ENCODE data around the gene FAM181A. TPM values are rescaled to one million over a fixed set of nuclear protein-coding genes. Genes with fewer than 3 reads are reported as not detected.

Gene FAM181A
- total RNA-seq, 1 experiment from 2014 or later: not detected

GRCh38 chr14:93955850-93956481, 28.8 kb downstream of the FAM181A start:
- H3K4me2 ChIP-seq: no peak overlapping the region
- no TSS peak for BruUV-seq (replicated peaks)
- no peaks in the 10 kb centered on the region for H3K9me3 ChIP-seq (ENCODE audit: insufficient read depth, low read depth)
- H4K20me1 ChIP-seq (ENCODE audit: insufficient read depth): no peaks in the 10 kb centered on the region
- POLR2A ChIA-PET (ENCODE audit: unreplicated experiment): no interaction called here
- peaks cover 15% of the 10 kb centered on the region; the same call in 1 of the 2 replicates for H3F3A ChIP-seq (ENCODE audit: insufficient read depth, low read depth)
- TF ChIP-seq CTCF (conservative IDR thresholded peaks at IDR 0.05): no peak
- TF ChIP-seq EZH2 (IDR thresholded peaks at IDR 0.05; ENCODE audit: low read depth): no peak
- no peaks in the 10 kb centered on the region for H3K27me3 ChIP-seq (ENCODE audit: insufficient read depth, low read depth)
- DNase-seq: no peak
- intact Hi-C loops (cut with micrococcal nuclease; ENCODE audit: unreplicated experiment): no loop called here
- no peaks in the 10 kb centered on the region for H3K36me3 ChIP-seq (ENCODE audit: low read depth)
- H3K4me1 ChIP-seq (replicated peaks; ENCODE audit: insufficient read depth): peaks cover 23% of the 10 kb centered on the region
- H2AFZ ChIP-seq: no peak overlapping the region
- H3K4me3 ChIP-seq: no peak overlapping the region
- no peaks in the 10 kb centered on the region for H3K79me2 ChIP-seq (ENCODE audit: low read depth)
- CTCF ChIA-PET: no interaction called here
- H3K27ac ChIP-seq: no peak overlapping the region
- no peaks in the 10 kb centered on the region for H3K9me2 ChIP-seq (ENCODE audit: insufficient read depth)

DNA sequence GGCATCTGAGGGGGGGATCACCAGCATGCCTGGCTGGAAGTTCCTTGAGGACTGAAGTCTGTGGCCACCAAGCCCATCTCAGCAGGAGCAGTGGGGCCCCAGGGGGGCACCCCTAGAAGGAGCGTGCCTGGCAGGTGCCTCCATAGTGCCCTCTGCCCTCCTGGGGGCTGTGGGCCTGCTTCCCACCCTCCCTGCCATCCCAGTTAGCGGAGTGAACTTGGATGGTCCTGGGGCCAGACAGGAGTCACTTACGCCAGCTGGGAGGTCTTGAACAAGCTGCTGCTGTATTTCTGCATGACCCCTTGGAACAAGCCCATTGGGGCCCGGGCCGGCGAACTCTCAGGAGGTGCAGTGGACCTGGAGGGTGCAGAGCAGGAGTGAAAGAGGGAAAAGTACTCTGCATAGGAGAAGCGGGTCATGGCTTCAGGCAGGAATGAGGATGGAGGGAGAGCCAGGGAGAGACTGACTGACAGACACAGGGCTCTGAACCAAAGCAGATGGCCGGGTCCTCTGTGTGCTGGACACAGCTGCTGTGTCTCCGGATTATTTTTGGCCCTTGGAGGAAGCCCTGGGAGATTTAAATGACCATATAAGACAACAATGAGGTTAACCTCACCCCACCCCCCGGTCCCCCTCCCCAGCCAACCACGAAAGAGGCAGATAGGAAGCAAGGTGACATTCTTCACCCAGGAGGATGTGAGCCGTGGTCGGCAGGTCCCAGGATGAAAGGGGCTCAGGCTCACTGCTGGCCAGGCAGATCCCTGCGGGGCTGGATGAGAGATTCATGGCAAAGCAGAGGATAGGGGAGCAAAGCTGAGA, 29.6 kb downstream of the FAM181A start:
- POLR2A ChIA-PET (ENCODE audit: unreplicated experiment): no interaction called here
- Histone ChIP-seq H2AFZ (no peak overlapping the region), H3K27me3 (ENCODE audit: insufficient read depth, low read depth) (no peaks in the 10 kb centered on the region), H3K4me1 (replicated peaks; ENCODE audit: insufficient read depth) (peaks cover 26% of the 10 kb centered on the region), H3K4me2 (no peak overlapping the region), H3K36me3 (ENCODE audit: low read depth) (no peaks in the 10 kb centered on the region), H3K27ac (no peak overlapping the region), H3F3A (ENCODE audit: insufficient read depth, low read depth) (peaks cover 15% of the 10 kb centered on the region; the same call in 1 of the 2 replicates), H3K9me2 (ENCODE audit: insufficient read depth) (no peaks in the 10 kb centered on the region), H3K4me3 (no peak overlapping the region), H4K20me1 (ENCODE audit: insufficient read depth) (no peaks in the 10 kb centered on the region), H3K9me3 (ENCODE audit: insufficient read depth, low read depth) (no peaks in the 10 kb centered on the region), H3K79me2 (ENCODE audit: low read depth) (no peaks in the 10 kb centered on the region)
- intact Hi-C loops (cut with micrococcal nuclease; ENCODE audit: unreplicated experiment): no loop called here
- DNase-seq: no peak
- TF ChIP-seq CTCF (conservative IDR thresholded peaks at IDR 0.05) (no peak), EZH2 (IDR thresholded peaks at IDR 0.05; ENCODE audit: low read depth) (no peak)
- BruUV-seq (replicated peaks): no TSS peak
- CTCF ChIA-PET: no interaction called here

GRCh38 chr14:93957333-93957710, 30.2 kb downstream of the FAM181A start:
- POLR2A ChIA-PET (ENCODE audit: unreplicated experiment): no interaction called here
- H3K27me3 ChIP-seq (ENCODE audit: insufficient read depth, low read depth): no peaks in the 10 kb centered on the region
- peaks cover 15% of the 10 kb centered on the region for H3F3A ChIP-seq (ENCODE audit: insufficient read depth, low read depth)
- intact Hi-C loops (cut with micrococcal nuclease; ENCODE audit: unreplicated experiment): no loop called here
- DNase-seq: no peak
- no peaks in the 10 kb centered on the region for H3K36me3 ChIP-seq (ENCODE audit: low read depth)
- H3K4me3 ChIP-seq: no peak overlapping the region
- H3K9me3 ChIP-seq (ENCODE audit: insufficient read depth, low read depth): no peaks in the 10 kb centered on the region
- peaks cover 27% of the 10 kb centered on the region for H3K4me1 ChIP-seq (replicated peaks; ENCODE audit: insufficient read depth)
- H4K20me1 ChIP-seq (ENCODE audit: insufficient read depth): no peaks in the 10 kb centered on the region
- H2AFZ ChIP-seq: no peak overlapping the region
- no TSS peak for BruUV-seq (replicated peaks)
- H3K9me2 ChIP-seq (ENCODE audit: insufficient read depth): no peaks in the 10 kb centered on the region
- no peaks in the 10 kb centered on the region for H3K79me2 ChIP-seq (ENCODE audit: low read depth)
- no peak overlapping the region for H3K27ac ChIP-seq
- CTCF ChIA-PET: no interaction called here
- TF ChIP-seq EZH2 (IDR thresholded peaks at IDR 0.05; ENCODE audit: low read depth): no peak
- no peak for TF ChIP-seq CTCF (conservative IDR thresholded peaks at IDR 0.05)
- no peak overlapping the region for H3K4me2 ChIP-seq
